ENCODE measurements around the gene SLC35F6. TPM values are rescaled to one million over a fixed set of nuclear protein-coding genes. Genes with fewer than 3 reads are reported as not detected.
"Not testable (repeated sequence)": the region's sequence is repeated elsewhere in the genome, so short reads cannot be mapped to it uniquely, and the experiment has no call there.

Gene SLC35F6
- total RNA-seq, 1 experiment from 2014 or later, result 33.9 TPM

DNA sequence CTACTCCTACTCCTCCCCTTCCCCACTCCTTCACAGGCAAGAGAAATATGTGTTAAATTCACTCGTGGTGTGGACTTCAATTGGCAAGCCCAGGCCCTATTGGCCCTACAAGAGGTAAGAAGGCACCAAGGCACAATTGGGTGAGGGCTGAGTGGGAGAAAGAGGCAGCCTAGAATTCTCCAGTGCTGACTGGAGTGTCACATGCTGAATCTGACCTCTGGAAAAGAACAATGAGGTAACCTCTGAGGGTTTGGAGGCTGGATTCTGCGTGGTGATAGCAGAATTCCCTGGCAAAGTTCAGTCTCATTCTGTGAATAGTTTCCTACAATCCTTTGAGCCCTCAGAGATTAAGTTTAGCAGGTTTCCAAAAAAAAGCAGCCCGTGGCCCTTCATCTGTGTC is 28.6 kb downstream of the SLC35F6 start:
- POLR2A ChIA-PET (ENCODE audit: unreplicated experiment), result no interaction called here
- H3K27ac ChIP-seq (ENCODE audit: low read length), result no peak overlapping the region

DNA sequence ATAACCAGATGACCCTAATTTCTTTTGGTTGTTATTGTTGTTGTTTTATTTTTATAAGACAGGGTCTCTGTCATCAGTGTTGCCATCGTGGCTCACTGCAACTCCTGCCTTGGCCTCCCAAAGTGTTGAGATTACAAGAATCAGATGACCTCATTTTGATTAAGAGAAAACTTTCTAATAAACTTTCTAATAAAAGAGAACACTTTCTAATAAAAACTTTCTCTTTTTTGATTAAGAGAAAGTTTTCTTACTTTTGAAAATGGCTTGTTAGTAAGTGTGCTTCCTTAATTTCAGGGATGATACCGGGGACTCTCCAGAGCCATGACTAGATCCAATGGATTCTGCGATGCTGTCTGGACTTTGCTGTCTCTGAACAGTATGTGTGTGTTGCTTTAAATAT is 29.4 kb downstream of the SLC35F6 start:
- TF ChIP-seq EZH2 (IDR thresholded peaks at IDR 0.05; ENCODE audit: low read length, unreplicated experiment) (no peak), EZH2phosphoT487 (IDR thresholded peaks at IDR 0.05; ENCODE audit: borderline replicate concordance, low read length) (no peak)
- TF ChIP-seq, protein P1, sequence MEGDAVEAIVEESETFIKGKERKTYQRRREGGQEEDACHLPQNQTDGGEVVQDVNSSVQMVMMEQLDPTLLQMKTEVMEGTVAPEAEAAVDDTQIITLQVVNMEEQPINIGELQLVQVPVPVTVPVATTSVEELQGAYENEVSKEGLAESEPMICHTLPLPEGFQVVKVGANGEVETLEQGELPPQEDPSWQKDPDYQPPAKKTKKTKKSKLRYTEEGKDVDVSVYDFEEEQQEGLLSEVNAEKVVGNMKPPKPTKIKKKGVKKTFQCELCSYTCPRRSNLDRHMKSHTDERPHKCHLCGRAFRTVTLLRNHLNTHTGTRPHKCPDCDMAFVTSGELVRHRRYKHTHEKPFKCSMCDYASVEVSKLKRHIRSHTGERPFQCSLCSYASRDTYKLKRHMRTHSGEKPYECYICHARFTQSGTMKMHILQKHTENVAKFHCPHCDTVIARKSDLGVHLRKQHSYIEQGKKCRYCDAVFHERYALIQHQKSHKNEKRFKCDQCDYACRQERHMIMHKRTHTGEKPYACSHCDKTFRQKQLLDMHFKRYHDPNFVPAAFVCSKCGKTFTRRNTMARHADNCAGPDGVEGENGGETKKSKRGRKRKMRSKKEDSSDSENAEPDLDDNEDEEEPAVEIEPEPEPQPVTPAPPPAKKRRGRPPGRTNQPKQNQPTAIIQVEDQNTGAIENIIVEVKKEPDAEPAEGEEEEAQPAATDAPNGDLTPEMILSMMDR (conservative IDR thresholded peaks at IDR 0.05; ENCODE audit: low read depth, low read length), result no peak
- Histone ChIP-seq H3K4me1 (ENCODE audit: insufficient read depth, low read length) (no peaks in the 10 kb centered on the region), H3K4me3 (ENCODE audit: low read length) (no peak overlapping the region), H3K79me2 (ENCODE audit: low read length) (peaks cover 38% of the 10 kb centered on the region), H3F3A (ENCODE audit: low read length, unreplicated experiment) (no peaks in the 10 kb centered on the region), H3K4me2 (ENCODE audit: low read length) (no peak overlapping the region), H3K9me3 (ENCODE audit: low read length) (no peaks in the 10 kb centered on the region), H3K36me3 (ENCODE audit: low read depth, low read length) (peaks cover 51% of the 10 kb centered on the region), H3K27me3 (ENCODE audit: low read length) (no peaks in the 10 kb centered on the region), H3K9ac (ENCODE audit: low read length) (no peak overlapping the region), H3K9me2 (replicated peaks; ENCODE audit: low read length) (no peaks in the 10 kb centered on the region), H4K20me1 (ENCODE audit: low read length) (peaks cover 4% of the 10 kb centered on the region; the same call in 1 of the 2 replicates), H3K27ac (ENCODE audit: low read length) (no peak overlapping the region), H2AFZ (ENCODE audit: low read length) (no peak overlapping the region)
- POLR2A ChIA-PET (ENCODE audit: unreplicated experiment), result no interaction called here
- CTCF ChIA-PET, result no interaction called here
- BruUV-seq (replicated peaks), result no TSS peak
- intact Hi-C loops (cut with micrococcal nuclease), result no loop called here
- ATAC-seq (no peak), DNase-seq (no peak)

More for the DNA sequence above, 28.6 kb downstream of the SLC35F6 start:
- ATAC-seq, result no peak
- H3K36me3 ChIP-seq (ENCODE audit: low read depth, low read length), result peaks cover 51% of the 10 kb centered on the region
- no peaks in the 10 kb centered on the region for H3K9me3 ChIP-seq (ENCODE audit: low read length)
- H3K4me1 ChIP-seq (ENCODE audit: insufficient read depth, low read length), result peaks cover 7% of the 10 kb centered on the region
- H4K20me1 ChIP-seq (ENCODE audit: low read length), result peaks cover 10% of the 10 kb centered on the region; the same call in 1 of the 2 replicates
- no peaks in the 10 kb centered on the region for H3K27me3 ChIP-seq (ENCODE audit: low read length)
- no peak overlapping the region for H3K9ac ChIP-seq (ENCODE audit: low read length)
- DNase-seq, result no peak
- no peak overlapping the region for H3K4me3 ChIP-seq (ENCODE audit: low read length)
- no TSS peak for BruUV-seq (replicated peaks)
- TF ChIP-seq, protein P1 (conservative IDR thresholded peaks at IDR 0.05; ENCODE audit: low read depth, low read length), result no peak
- TF ChIP-seq EZH2 (IDR thresholded peaks at IDR 0.05; ENCODE audit: low read length, unreplicated experiment) (no peak), EZH2phosphoT487 (IDR thresholded peaks at IDR 0.05; ENCODE audit: borderline replicate concordance, low read length) (no peak)
- H3F3A ChIP-seq (ENCODE audit: low read length, unreplicated experiment), result no peaks in the 10 kb centered on the region
- peaks cover 46% of the 10 kb centered on the region for H3K79me2 ChIP-seq (ENCODE audit: low read length)
- intact Hi-C loops (cut with micrococcal nuclease), result no loop called here
- H3K9me2 ChIP-seq (replicated peaks; ENCODE audit: low read length), result no peaks in the 10 kb centered on the region
- H3K4me2 ChIP-seq (ENCODE audit: low read length), result no peak overlapping the region
- CTCF ChIA-PET, result no interaction called here
- no peak overlapping the region for H2AFZ ChIP-seq (ENCODE audit: low read length)

DNA sequence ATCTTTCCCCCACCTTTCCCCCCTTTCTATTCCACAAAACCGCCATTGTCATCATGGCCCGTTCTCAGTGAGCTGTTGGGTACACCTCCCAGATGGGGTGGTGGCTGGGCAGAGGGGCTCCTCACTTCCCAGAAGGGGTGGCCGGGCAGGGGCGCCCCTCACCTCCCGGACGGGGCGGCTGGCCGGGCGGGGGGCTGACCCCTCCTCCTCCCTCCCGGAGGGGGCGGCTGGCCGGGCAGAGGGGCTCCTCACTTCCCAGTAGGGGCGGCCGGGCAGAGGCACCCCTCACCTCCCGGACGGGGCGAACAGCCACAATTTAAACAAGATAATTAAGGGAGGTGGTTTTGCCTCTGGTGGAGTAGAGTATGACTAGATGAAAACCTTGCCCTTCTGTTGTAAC is 31.1 kb downstream of the SLC35F6 start:
- H3K27me3 ChIP-seq (ENCODE audit: low read length); BruUV-seq (replicated peaks); H2AFZ ChIP-seq (ENCODE audit: low read length); H3F3A ChIP-seq (ENCODE audit: low read length, unreplicated experiment); intact Hi-C loops (cut with micrococcal nuclease); H3K4me3 ChIP-seq (ENCODE audit: low read length); H3K4me2 ChIP-seq (ENCODE audit: low read length); H3K4me1 ChIP-seq (ENCODE audit: insufficient read depth, low read length); H3K9ac ChIP-seq (ENCODE audit: low read length); DNase-seq; H4K20me1 ChIP-seq (ENCODE audit: low read length); POLR2A ChIA-PET (ENCODE audit: unreplicated experiment); H3K27ac ChIP-seq (ENCODE audit: low read length); ATAC-seq; H3K9me2 ChIP-seq (replicated peaks; ENCODE audit: low read length); H3K9me3 ChIP-seq (ENCODE audit: low read length); CTCF ChIA-PET: not testable (repeated sequence)
- peaks cover 40% of the 10 kb centered on the region for H3K36me3 ChIP-seq (ENCODE audit: low read depth, low read length)
- peaks cover 22% of the 10 kb centered on the region for H3K79me2 ChIP-seq (ENCODE audit: low read length)
